Measurements from ENCODE around the gene CDC42SE2.
"Not testable (repeated sequence)": the region's sequence is repeated elsewhere in the genome, so short reads cannot be mapped to it uniquely, and the experiment has no call there.

Gene CDC42SE2

DNA sequence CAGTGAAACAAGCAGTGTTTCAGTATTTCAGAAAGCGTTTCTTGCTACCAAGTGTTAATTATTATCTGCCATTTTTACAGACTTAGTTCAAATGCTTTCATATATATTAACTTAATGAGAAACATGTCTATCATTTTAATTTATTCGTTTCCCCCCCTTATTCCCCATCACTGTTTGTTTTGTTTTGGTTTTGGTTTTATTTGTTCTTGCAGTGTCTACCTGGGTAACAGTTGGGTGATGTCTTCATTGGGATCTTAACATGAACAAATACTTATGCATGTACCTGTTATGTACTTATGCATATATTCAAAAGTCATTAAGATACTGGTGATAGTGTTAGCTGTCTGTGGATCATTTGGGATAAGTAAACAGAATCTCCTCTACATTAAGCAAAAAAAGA is 108.0 kb downstream of the CDC42SE2 start:
- no peak for DNase-seq

DNA sequence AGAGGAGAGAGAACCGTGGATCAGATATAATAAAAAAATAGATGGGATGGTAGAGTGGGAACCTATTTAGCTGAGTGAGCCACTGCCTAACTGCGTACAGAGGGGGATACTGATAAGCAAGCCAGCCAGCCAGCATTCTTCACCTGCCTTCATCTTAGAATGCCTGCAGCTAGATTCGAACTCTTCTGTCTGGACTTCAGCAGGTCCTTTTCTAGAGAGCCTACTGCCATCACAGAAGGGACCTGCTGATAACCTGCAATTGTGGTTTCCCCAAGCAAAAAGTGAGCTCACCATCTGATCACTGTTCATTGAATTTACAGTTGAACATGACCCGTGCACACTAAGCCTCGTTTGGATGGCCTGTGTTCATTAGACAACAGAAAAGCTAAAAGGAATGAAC is 109.4 kb downstream of the CDC42SE2 start:
- DNase-seq = no peak

DNA sequence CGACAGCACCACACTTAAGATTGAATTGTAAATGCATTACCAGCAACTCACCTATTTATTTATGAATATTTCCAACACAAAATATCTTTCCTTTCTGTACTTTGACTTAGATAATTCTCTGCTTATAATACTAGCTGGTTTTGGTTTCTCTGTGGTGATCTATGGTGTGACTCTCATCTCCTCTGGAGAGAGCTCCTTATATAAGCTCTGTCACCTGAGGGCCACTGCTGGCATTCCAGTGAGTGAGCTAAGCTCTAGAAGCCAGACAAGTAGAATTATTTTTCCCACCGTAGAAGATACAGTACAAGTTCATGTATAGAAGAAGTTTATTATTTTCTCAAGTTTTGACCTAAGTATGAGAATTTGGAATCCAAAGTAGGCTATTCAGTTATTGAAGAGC is 111.5 kb downstream of the CDC42SE2 start:
- peak in 1 of 6 experiments; percentile 21 for DNase-seq

DNA sequence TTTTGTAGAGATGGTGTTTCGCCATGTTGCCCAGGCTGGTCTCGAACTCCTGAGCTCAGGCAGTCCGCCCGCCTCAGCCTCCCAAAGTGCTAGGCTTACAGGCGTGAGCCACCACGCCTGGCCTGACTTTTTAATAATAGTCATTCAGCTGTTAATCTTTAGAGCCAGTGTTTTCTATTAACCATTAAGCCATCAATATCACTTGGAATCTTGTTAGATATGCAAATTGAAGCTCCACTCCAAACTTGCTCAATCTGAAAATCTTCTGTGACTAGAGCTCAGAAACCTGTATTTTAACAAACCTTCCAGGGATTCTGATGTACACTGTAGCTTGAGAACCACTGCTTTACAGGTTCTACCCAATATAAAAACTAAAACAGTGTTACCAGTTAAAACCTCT is 113.5 kb downstream of the CDC42SE2 start:
- DNase-seq = no peak

DNA sequence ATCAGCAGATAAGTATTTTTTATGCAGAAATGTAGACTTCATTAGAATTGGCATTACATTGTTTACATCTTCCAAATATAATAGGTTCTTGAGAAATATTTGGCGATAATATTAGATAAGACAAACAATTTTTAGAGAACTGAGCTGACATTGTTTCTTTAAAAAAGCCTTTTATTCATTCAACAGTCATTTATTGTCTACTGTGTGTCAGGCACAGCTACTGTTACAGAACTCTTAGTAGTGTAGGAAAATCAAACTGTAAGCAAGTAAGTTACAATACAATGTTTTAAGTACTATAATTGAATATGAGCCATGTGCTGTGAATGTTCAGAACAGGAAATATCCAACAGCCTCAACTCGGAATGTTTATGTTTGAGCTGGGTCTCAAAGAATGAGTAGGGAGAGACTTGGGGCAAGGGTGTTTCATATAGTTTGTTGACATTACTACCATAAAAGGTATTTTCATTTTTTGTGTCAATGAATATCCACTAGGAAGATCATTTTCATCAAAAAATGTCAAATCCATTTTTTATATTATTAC is 114.0 kb downstream of the CDC42SE2 start:
- DNase-seq = peak in 1 of 6 experiments; percentile 32

DNA sequence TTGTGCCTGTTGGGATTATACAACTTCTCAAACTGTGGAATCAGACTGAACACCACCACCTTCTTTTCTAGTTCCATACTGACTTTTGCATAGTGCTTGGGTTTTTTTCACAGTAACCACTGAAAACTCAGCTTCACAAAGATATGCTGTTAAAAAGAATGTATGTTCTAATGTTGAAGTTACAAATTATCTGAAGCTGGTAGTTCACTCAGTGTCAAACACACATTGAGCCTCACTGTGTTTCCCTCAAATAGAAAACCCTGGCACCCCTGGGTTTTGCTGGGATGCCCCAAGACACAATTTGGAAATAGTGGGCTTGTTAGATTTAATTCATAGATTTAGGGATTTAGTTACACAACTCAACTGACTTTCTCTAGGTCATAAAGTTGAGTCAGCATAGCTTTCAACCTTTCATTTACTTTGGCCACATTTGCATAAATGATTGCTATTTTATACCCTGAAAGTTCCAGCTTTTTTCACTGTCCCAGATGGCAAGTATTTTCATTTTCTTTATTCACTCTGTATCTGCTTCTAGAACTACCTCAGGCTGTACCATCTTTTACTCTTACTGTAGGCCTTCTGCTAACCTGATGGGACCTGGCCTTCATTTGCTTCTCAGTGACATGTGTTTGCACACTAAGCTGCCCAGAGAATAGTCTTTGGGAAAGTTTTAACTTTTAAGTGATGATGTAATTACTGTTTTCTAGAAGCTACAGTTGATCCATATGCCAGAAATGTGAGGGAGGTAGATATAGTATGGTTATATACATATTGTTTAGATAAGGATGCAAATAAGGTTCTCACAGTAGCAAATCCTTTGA is 115.1 kb downstream of the CDC42SE2 start:
- DNase-seq = peak in 2 of 6 experiments; percentile 18 to 35

DNA sequence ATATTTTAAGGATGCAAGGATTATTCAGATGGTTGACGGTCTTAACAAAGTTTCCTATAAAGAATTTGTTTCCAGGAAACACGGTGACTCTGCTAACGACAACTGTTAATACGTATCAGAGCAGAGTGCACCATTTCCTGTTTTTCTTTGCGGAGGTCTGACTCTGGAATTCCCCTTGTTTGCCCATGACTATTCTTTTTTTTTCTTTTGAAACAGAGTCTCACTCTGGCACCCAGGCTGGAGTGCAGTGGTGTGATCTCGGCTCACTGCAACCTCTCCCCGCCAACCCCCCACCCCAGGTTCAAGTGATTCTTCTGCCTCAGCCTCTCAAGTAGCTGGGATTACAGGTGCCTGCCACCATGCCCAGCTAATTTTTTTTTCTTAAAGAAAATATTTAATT is 115.9 kb downstream of the CDC42SE2 start:
- DNase-seq = peak; percentile 57 to 88 (median 78)

DNA sequence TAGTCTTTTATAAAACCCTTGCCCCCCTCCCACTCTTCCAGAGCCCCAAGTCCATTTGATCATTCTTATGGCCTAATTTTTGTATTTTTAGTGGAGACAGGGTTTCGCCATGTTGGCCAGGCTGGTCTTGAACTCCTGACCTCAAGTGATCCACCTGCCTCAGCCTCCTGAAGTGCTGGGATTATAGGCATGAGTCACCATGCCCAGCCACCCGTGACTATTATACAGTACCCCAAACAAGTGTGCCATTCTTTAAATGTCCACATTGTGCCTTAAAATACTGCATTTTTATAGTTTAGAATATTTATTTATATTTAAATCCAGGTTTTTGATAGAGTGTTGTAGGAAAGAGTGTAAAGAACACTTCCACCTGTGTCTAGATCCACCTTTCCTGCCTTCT is 116.4 kb downstream of the CDC42SE2 start:
- DNase-seq = not testable (repeated sequence)

DNA sequence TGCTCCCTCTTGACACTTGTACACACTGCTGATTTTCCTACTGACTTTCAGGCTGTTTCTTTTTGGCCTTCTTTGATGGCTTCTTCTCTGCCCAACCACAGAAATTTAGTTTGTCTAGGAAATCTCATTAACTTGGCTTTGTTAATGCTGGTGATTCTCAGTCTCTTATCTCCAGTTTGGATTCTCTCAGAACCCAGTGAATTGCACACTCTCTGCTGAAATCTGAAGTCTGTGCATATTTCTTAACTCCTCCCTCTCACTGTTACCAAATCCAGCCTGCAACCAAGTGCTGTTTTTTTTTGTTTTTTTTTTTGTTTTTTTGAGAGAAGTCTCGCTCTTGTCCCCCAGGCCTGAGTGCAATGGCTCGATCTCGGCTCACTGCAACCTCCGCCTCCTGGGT is 117.2 kb downstream of the CDC42SE2 start:
- DNase-seq = peak in 2 of 6 experiments; percentile 14 to 23

DNA sequence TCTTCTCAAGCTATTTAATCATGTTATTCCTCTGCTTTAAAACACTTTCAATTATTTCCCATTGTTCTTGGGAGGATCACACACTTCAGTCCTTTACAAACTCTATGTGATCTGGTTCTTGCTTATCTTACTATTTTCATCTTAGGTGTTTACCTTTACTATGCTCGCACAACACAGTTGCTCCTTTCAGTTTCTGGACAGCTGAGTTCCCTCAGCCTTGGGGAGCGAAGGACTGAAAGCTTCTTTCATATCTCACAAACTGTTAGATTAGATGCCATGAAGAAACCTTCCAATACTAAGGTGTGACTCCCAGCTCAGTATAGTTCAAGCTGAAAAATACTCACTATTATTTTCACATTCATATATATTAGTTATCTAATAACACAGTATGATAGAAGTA is 117.9 kb downstream of the CDC42SE2 start:
- no peak for DNase-seq

DNA sequence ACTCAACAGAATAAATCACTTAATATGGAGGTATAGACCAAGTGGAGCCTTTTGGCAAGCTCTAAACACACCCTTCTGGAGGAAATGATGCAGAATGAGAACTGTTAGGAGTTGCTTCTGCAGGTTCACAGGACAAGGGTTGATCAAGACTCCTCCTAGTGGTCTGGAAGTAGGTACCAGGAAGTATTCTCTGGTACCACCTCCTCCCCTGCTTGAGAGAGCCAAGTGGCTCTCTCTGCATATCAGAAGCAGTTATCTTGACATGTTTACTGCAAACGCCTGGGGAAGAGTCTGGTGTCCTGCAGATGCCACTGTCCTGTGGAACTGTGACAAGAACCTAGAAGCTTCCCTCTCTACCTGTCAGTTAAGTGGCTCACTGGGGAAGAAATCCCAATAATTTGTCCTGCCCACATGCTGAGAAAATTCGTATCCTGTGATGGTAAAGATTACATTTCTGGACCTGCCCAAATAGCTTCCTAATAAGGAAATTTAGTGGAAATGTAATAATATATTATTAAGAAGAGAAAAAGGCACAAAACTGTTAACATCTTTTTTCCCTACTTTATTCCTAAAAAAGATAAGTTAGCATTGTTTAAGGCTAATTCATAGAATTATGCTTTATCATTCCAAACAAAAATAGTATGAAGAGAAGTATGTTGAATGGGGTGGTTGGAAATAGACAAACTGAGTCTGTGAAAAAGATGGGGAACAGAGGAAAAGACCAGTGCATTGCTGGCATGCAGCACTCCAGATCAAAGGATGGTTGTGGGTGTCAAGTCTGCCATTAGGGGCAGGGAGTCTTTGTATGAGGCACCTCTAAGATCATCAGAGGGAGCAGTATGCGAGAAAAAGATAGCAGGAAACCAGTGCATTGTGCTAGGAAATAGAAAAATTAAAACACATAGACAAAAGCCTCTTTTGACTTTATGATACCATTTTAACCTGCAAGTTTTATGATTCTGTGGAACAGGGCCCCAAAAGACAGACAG is 118.8 kb downstream of the CDC42SE2 start:
- DNase-seq = peak; percentile 14 to 82 (median 61)

DNA sequence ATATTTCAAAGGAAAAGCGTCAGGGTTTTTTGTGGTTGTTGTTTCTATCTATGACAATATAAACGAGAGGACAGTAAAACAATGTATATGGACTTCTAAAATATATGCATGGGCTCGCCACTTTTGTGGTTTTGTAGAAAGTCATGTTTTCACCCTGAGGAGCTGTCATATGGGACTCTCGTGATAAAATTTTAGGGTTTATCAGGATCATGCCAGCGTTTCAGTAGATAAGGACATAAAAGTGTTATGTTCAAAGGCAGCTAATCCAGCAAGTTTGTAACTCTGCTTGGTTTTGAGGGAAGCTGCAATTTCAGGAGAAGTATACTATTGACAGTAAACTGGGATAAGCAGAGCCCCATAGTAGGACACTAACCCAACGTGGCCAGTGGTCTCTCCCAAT is 120.3 kb downstream of the CDC42SE2 start:
- DNase-seq = no peak

DNA sequence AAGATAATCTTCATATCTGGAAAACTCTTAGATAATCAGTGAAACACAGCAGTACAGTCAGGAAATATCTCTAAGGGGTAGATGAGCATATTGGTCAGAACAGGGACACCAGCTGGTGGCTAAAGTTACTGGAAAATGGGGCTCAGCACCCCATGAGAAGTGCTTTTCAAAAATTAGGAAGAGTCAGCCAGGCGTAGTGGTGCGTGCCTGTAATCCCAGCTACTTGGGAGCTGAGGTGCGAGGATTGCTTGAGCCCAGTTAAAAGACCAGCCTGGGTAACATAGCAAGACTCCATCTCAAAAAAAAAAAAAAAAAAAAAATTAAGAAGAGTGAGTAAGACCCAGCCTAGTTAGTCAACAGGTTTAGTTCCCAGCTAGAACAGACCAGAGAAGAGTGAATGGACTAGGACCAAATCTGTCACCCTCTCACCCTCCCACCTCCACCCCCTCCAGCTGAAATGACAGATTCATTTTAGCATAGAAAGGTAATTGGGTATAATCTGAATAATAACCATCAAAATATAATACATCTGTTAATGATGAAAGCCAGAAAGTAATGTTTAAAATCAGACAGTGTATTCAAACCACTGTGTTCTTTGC is 120.9 kb downstream of the CDC42SE2 start:
- DNase-seq = no peak

DNA sequence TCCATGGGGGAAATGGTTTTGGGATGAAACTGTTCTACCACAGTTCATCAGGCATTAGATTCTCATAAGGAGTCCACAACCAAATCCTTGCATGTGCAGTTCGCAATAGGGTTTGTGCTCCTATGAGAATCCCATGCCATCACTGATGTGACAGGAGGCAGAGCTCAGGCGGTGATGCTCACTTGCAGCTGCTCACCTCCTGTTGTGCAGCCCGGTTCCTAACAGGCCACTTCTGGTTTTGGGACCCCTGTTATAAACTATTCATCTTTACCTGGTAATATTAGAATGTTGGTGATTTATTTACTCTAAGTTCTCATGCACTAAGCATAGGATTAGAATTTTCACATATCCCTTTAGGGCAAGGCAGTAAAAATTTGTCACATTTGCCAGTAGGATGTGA is 122.3 kb downstream of the CDC42SE2 start:
- DNase-seq = no peak

DNA sequence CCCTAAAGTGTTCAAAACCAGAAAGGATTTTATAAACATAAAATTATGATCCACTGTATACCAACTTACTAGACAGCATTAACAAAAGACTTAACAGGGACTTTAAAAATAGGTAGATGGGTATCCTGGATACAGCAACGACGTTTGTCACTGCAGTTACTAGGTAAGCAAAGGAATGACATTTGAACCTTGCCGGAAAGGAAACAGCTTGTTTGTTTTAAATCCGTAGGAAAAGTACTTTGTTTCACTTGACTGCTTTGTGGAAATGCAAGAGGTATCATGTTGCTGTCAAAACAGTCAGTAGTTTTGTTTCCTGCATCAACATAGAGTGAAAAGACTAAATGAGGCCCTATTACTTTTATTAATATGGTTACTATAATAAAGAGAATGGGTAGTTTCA is 122.9 kb downstream of the CDC42SE2 start:
- no peak for DNase-seq

DNA sequence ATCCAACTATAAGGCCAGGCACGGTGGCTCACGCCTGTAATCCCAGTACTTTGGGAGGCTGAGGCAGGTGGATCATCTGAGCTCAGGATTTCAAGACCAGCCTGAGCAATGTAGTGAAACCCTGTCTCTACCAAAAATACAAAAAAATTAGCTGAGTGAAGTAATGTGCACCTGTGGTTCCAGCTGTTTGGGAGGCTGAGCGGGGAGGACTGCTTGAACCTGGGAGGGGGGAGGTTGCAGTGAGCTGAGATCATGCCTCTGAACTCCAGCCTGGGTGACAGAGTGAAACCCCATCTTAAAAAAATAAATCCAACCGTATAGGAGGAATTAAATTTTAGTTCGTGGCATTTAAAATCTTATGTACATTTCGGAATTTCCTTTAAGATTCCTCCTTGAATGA is 123.4 kb downstream of the CDC42SE2 start:
- DNase-seq = no peak

DNA sequence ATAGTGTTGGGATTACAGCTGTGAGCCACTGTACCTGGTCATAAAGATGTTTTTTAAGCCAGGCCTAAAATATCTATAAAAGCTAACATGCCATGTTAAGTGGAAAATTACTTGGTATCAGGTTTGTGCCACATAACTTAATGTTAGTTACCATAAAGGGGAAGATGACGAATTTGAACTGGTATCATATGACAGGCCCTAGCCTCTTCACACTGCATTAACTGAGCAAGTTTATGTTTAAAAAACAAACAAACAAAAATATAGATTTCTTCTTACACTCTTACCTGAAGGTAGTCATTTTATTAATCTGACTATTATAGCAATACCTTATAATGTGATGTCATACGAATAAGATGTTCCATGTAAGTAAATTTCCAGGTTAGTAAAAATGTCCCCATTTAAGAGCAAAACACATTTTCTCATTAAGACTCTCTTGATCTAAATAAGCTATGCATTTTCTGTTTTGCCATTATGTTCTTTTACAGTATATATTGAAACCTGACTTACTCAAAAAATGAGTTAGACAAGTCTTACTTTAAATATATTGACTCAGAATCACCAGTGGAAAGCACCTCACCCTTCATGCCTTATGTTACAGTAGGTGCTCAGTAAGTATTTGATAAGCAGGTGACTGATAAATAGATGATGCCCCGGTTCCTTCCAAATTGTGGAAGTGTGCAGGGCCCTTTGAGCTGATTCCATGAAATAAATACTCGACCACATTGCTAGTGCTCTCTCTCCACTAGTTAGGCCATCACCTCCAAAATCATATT is 125.4 kb downstream of the CDC42SE2 start:
- DNase-seq = no peak

DNA sequence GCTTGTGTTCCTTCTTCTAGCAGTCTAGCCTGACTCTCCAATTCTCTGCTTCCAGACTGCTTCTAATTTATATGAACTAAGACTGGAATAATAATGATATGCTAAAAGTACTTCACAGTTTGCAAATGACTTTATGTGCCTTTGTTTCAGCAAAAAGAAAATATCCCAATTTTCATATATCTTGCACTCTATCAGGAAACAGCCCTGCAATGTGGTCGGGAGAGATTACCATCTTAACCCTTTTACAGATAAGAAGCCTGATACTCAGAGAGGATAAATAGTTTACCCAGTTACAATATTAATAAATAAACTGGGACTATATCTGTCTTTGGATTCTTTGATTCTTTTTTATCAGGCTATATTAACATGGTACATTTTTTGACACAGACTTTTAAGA is 126.0 kb downstream of the CDC42SE2 start:
- DNase-seq = no peak

DNA sequence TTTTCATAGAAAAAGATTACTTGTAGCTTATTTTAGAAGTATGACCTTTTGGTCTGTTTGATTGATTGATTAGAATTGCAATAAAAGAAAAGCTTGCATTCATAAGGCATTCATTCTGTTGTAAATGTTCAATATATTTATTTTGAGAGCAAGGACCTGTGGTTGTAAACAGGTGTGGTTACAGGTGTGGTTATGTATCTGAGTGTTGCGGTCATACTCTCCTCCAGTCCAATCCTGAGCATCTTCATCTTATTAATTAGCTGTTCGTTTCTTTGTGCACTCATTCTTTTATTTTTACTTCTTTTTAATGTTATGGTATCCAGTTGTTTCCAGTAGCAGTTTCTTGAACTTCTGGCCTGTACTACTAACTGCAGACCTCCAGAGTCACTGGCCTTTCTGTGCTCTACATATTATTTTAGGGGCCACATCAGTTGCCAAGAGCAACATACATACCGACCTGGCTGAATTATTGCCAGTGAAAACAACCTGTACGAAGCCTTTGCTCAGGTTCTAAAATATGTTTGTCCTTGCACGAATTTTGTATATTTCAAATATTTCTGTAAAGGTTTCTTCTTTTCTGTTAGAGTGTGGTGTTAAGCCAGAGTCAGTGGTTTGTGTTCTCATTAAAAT is 128.7 kb downstream of the CDC42SE2 start:
- no peak for DNase-seq

DNA sequence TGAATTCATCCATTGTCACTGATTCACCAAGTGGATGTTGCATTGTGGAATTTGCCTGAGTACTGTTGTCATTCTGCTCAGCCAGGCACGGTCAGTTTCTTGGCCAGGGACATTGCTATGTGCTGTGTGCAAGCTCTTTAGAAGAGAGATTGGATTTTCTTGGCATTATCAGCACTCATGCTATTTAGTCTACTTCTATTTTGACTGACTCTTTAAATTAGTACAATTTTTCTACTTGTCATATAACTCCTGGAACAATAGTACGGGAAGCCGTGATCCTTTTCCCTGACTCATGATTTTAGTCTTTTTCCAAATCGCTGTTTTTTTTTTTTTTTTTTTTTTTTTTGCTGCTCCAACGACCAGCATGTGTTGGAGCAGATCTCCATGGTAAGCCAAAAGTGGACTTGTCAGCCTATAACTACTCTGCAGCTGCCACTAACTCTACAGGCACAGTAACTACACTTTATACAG is 129.7 kb downstream of the CDC42SE2 start:
- DNase-seq = no peak

DNA sequence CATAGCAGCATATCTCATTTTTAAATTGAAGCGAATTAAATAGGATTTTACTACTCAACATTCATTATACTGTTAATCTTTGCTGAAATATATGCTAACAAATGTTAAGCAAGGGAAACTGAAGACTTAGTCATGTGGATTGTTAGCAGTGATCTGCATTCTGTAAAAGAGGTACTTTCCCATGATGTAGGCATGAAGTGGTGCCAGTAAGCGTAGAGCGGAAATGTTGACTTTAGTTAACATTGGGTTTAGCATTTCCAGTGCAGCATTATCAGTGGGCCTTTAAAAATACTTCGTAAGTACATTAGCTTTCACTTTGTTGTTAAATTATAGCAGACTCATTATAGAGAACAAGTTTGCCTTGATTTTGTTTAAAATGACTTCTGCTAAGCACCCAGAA is 130.3 kb downstream of the CDC42SE2 start:
- DNase-seq = peak in 5 of 6 experiments; percentile 39 to 79 (median 72)

DNA sequence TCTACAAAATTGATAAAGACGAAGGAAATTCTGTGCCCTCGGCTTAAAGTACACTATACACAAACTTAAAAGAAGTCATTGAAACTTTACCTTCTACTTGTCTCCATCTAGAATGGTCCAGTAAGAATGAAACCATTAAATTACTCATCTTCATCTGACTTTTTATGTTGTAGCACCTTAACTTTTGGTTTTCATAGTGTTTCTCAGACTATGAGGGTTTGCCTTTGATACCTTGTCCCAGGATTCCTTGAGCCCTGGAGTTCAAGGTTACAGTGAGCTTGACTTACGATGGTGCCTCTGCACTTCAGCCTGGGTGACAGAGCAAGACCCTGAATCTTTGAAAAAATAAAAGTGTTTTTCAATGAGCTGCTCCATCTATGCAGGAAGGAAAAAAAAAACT is 132.2 kb downstream of the CDC42SE2 start:
- no peak for DNase-seq

Measured in stimulated activated naive CD4-positive, alpha-beta T cell (primary cell).